Activated naive CD4-positive, alpha-beta T cell (primary cell): ENCODE results near the gene CDC37L1.

ENCODE experiments used
- DNase-seq, 4 experiments: peaks; one replicate each; lab custom pipeline; 2025; lab: John Stamatoyannopoulos, UW

Gene CDC37L1

GRCh38 chr9:4714266-4715016, 35.1 kb downstream of the CDC37L1 start:
- DNase-seq: no peak

DNA sequence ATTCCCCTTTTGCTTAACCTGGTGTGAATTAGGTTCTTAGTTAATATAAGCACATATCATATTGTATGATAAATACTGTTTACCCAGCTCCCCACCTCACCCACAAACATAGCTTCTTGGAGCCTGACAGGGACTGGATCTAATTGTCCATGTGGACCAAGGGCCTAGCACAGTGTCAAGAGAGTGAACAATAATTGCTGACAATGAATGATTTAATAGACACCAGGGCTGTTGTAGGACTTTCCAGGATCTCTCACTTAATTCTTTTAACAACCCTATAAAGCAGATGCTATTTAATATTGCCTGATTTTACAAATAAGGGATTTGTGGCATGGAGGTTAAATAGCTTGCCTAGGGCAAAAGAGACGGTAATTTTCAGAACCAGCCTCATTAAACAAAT, 36.8 kb downstream of the CDC37L1 start:
- no peak for DNase-seq

DNA sequence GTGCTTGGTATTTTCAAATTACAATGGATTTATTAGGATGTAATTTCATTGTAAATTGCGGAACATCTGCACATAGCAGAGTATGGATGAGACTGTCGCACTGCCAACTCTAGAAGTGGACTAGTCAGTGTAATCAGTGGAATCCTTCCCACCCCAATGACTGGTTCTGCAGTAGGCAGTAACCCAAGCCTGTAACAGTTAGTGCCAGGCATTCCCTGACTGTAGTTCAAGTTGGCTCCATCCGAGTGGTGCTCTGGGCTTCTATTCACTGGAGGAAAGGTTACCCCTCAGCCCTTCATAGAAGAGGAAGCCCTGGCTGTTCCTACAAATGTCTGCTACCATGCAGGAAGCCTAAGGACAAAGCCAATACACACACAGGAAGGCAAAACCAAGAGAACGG, 38.4 kb downstream of the CDC37L1 start:
- no peak for DNase-seq

DNA sequence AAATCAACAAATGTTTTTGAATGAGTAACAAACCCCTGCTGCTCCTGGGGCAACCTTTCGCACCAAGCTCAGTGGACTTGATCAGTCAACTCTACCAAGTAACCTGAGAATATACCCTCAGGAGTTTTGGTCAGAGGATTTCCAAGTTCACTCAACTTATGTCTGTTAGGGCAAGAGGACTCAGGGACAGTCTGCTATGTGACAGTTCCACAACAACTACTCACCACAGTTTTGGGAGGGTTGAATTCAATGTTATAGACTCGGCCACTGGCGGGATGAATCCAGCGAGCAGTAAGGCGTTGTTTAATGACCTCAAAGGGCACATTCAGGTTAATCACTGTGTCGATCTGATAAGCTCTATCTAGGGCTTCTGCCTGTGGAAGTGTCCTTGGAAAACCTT, 39.5 kb downstream of the CDC37L1 start:
- no peak for DNase-seq

DNA sequence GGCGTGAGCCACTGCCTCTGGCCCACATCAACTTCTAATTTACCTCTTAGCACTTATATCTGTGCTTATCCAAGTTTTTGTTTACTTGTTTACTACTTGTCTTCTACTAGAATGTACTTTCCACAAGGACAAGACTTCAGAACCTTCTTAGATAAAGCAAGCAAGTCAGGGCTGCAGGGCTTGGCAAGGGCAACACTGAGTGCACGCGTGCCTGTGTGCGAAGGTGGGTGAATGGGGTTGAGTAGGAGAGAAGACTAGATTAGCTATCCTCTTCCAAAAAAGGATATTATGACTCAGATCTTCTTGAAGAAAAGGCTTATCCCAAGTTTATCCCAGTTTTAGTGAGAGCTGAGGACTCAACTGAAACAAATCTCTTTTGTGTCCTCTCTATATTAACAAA, 42.4 kb downstream of the CDC37L1 start:
- DNase-seq: no peak

- no peak for DNase-seq
Observed at GRCh38 chr9:4725706-4726442, 46.5 kb downstream of the CDC37L1 start.

DNA sequence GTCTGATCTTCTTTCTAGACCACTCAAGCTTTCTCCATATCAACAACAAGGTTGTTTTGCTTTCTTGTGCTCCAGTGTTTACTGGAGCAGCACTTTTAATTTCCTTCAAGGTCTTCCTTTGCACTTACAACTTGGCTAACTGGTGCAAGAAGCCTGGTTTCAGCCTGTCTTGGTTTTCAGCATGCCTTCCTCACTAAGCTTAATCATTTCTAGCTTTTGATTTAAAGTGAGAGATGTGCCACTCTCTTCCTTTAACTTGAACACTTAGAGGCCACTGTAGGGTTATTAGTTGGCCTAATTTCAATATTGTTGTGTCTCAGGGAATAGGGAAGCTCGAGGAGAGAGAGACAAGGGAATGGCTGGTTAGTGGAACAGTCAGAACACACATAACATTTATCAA, 48.2 kb downstream of the CDC37L1 start:
- no peak for DNase-seq

DNA sequence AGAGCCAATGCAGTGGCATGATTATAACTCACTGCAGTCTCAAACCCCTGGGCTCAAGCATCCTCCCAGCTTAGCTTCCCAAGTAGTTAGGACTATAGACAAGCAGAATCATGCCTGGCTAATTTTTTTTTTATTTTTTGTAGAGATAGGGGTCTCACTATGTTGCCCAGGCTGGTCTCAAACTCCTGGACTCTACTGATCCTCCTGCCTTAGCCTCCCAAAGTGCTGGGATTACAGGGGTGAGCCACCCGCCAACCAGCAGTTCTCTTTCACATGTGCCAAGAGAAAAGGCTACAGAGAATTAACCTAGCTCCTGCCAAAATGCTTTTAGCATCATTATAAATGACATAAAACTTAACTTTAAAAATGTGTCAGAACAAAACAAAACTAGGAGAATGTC, 53.5 kb downstream of the CDC37L1 start:
- DNase-seq: no peak

DNA sequence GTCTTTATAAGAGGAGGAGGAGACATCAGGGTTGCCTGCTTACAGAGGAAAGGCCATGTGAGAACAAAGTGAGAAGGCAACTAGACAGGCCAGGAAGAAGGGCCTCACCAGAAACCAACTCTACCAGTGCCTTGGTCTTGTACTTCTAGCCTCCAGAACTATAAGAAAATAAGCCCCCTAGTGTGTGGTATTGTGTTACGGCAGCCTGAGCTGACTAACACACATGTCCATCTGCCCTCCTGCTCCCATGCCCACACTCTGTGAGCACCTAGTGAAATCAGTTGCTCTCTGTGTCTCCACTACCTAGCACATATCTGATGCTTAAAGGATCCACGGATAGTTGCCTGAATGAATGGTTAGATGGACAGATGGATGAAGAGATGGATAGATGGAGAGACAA, 54.8 kb downstream of the CDC37L1 start:
- no peak for DNase-seq

DNA sequence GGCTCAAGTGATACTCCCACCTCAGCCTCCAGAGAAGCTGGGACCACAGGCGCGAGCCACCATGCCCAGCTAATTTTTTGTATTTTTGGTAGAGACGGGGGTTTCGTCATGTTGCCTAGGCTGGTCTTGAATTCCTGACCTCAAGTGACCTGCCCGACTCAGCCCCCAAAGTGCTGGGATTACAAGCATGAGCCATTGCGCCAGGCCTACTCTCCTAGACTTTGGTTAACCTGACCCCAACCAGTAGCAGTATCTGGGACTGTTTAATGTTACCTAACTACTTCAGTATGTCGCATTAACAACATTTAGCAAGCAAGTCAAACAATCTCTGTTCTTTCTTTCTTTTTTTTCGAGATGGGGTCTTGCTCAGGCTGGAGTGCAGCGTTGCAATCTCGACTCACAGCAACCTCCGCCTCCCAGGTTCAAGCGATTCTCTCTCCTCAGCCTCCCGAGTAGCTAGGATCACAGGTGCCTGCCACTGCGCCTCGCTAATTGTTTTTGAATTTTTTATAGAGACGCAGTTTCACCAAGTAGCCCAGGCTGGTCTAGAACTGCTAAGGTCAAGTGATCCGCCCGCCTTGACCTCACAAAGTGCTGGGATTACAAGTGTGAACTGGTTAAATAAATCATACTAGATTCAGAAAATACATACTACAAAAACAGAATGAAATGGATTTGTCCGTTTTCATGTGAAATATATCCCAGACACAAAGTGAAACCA, 59.7 kb downstream of the CDC37L1 start:
- no peak for DNase-seq

- no peak for DNase-seq
Observed at GRCh38 chr9:4739587-4740387, 60.4 kb downstream of the CDC37L1 start.

DNA sequence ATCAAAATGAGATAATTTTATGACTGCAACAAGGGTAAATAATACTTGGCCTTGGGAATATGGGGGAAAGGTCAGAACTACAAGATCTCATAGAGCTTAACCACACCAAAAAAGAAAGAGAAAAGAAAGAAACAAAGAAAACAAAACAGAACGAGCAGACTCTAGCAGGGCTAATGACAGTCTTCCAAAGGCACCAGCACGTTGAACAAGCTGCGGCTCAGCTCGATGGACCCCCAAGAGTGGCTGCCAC, 60.9 kb downstream of the CDC37L1 start:
- no peak for DNase-seq

- peak; percentile 43 to 80 (median 60) for DNase-seq
Observed at GRCh38 chr9:4740638-4741364, 61.4 kb downstream of the CDC37L1 start, which contains the start of gene AK3. TSS of gene AK3 (minus strand) at chr9:4741202. CDS start at chr9:4741087, 115 bp downstream.

DNA sequence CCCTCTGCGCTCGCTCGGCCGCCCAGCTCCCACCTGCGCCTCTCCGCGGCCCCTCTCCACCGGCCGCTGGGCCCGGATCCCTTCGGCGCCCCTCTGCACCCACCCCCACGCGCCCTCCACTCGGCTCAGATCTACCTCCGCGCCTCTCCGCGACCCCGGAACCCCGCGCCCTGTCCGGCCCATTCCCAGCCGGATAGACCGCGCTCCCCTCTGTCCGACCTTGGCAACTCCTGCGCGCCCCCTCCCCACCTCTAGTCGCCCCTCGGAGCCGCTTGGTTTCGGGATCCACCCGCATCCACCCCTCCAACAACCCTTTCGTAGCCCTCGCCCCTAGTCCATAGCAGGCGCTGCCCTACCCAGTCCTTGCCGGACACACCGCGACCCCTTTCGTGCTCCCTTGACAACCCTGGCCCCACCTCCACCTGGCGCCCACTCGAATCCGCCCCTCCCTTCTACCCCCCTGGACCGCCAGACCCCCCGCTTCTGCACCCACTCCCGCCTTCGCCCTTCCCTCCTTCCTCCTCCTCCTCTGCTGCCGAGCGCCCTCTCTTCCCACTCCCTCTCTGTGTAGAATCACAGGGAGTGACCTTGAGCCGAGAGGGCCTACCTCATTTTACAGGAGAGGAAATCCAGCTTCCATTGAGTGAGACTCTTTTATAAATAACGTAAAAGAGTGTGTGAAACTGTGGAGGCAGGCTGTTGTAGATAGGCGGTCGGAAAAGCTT, 62.2 kb downstream of the CDC37L1 start:
- DNase-seq: peak in 1 of 4 experiments; percentile 30

GRCh38 chr9:4742246-4742645, 62.9 kb downstream of the CDC37L1 start:
- DNase-seq: no peak

DNA sequence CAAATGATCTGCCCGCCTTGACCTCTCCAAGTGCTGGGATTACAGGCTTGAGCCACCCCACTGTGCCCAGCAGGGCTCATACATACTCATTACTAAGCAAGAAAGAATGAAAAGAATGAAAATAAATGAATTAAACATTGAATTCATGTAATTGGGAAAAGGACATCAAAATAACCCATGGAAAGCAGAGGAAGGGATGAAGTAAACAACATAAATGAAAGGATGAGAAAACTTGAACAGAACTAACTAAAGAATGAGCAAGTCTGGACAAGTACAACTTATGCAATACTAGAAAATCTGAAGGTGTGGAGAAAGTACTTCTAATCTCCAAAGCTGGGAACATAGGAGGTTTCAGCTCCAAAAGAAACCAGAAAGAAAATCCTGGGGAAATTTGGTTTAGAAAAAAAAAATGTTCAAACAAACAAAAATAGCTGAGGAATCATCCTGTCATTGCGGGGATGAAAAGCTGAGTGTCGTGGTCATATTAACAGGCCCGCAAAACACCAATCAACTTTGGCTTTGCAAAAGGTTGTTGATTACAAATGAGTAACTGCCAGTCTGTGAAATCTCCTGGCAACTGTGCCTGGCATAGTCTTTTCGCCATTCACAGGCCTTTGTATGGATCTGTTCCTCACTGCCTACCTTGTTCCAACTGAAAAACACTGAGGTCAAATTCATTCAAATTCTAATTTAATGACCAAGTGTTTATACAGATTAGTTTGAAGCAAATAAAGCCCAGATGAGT, 63.9 kb downstream of the CDC37L1 start:
- DNase-seq: no peak

DNA sequence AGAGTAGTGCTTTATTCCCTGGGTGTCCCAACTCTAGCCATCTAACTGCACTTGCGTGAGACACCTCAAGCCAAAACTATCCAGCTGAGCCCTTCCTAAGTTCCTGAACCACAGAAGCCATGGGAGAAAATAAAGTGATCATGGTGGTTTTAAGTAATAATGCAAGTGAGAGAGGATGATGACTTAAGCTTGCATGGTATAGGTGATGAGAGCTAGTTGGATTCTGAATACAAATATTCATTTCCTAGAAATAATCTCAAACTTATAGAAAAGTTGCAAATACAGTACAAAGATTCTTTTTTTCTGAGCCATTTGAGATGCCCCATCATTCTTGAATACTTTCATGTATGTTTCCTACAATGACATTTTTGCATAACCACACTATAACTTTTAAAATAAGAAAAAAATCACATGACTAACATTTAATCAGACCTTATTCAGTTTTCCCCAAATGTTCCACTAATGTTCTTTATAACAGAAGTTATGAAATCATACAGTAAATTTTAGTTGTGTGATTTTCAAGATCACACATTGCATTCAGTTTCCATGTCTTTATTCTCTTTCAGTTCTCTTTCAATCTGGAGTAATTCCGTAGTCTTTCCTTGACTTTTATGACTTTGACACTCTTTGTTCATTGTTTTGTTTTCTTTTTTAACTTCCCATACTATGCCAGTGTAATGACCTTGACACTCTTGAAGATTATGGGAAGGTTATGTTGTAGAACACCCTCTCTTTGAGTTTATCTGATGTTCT, 67.1 kb downstream of the CDC37L1 start:
- DNase-seq: no peak

GRCh38 chr9:4748612-4749011, 69.2 kb downstream of the CDC37L1 start:
- no peak for DNase-seq

- no peak for DNase-seq
Observed at GRCh38 chr9:4750023-4750673, 70.8 kb downstream of the CDC37L1 start.
